Liver (tissue), 9 donors: Measurements from ENCODE around the gene BTBD9. TPM values are rescaled to one million over a fixed set of nuclear protein-coding genes. Genes with fewer than 3 reads are reported as not detected.

ENCODE experiments used
- DNase-seq: peaks from one replicate; pipeline ENCODE4 v3.0.0-alpha.2; 2017; ENCODE audit warnings: low spot score
- H3K27ac ChIP-seq, 2 donors: one replicate each; pipeline ENCODE4 v1.7.0; 2013; ENCODE audit warnings: inconsistent platforms in 2 of 2, low read length in 2 of 2, control low read depth in 1 of 2, low read depth in 1 of 2, mild to moderate bottlenecking in 1 of 2
- H3K27me3 ChIP-seq, 4 donors: one replicate each; pipeline versions ENCODE4 v1.6.1 to v1.7.0; 2013; ENCODE audit warnings: low read length in 3 of 4, inconsistent platforms in 1 of 4, mild to moderate bottlenecking in 1 of 4, moderate library complexity in 1 of 4; ENCODE audit not compliant: control insufficient read depth in 4 of 4, insufficient read depth in 4 of 4
- H3K36me3 ChIP-seq, 4 donors: one replicate each; pipeline versions ENCODE4 v1.6.1 to v1.7.0; 2013; ENCODE audit warnings: low read length in 3 of 4, mild to moderate bottlenecking in 3 of 4, low read depth in 1 of 4, moderate library complexity in 1 of 4; ENCODE audit not compliant: control insufficient read depth in 4 of 4, insufficient read depth in 3 of 4
- H3K4me1 ChIP-seq, 4 donors: one replicate each; pipeline versions ENCODE4 v1.6.1 to v1.7.0; 2013; ENCODE audit warnings: low read length in 3 of 4, mild to moderate bottlenecking in 3 of 4, moderate library complexity in 1 of 4; ENCODE audit not compliant: control insufficient read depth in 4 of 4, insufficient read depth in 4 of 4
- H3K4me3 ChIP-seq, 3 donors: one replicate each; pipeline versions ENCODE4 v1.6.1 to v1.7.0; 2013; ENCODE audit warnings: low read length in 3 of 3, control low read depth in 1 of 3, low read depth in 1 of 3, mild to moderate bottlenecking in 1 of 3
- H3K9ac ChIP-seq, 2 donors: one replicate each; pipeline ENCODE4 v1.7.0; 2013; ENCODE audit warnings: low read length in 2 of 2, mild to moderate bottlenecking in 2 of 2, moderate library complexity in 2 of 2, control low read depth in 1 of 2, low read depth in 1 of 2
- H3K9me3 ChIP-seq, 4 donors: one replicate each; pipeline versions ENCODE4 v1.6.1 to v1.7.0; 2013; ENCODE audit warnings: low read length in 3 of 4; ENCODE audit not compliant: control insufficient read depth in 4 of 4
- ATF3 ChIP-seq: IDR thresholded peaks from 2 replicates; pipeline ENCODE4 v1.6.1; 2016; ENCODE audit warnings: antibody characterized with exemption
- CTCF ChIP-seq: fragments of 150-350 bp; IDR thresholded peaks from 2 replicates; pipeline ENCODE4 v1.5.1; 2017; ENCODE audit warnings: improper control_type of control experiment, low read depth, low read length; ENCODE audit not compliant: missing input control
- EGR1 ChIP-seq, 2 donors: IDR thresholded peaks; 2 replicates each; pipeline ENCODE4 v1.6.1; 2016 to 2018; ENCODE audit warnings: antibody characterized with exemption in 2 of 2, low read depth in 2 of 2
- GABPA ChIP-seq, 2 donors: IDR thresholded peaks in 1 of 2; conservative IDR thresholded peaks in 1 of 2; 2 replicates each; pipeline ENCODE4 v1.6.1; 2016; ENCODE audit warnings: antibody characterized with exemption in 2 of 2, mild to moderate bottlenecking in 1 of 2, moderate library complexity in 1 of 2
- HNF4A ChIP-seq, 2 donors: conservative IDR thresholded peaks; 2 replicates each; pipeline ENCODE4 v1.6.1; 2016; ENCODE audit warnings: antibody characterized with exemption in 2 of 2, mild to moderate bottlenecking in 2 of 2
- JUND ChIP-seq, 2 donors: IDR thresholded peaks; 2 replicates each; pipeline ENCODE4 v1.6.1; 2016; ENCODE audit warnings: antibody characterized with exemption in 2 of 2
- MAX ChIP-seq: IDR thresholded peaks from 2 replicates; pipeline ENCODE4 v1.6.1; 2016; ENCODE audit warnings: antibody characterized with exemption
- NR2F2 ChIP-seq: IDR thresholded peaks from 2 replicates; pipeline ENCODE4 v1.6.1; 2016; ENCODE audit warnings: antibody characterized with exemption
- RXRA ChIP-seq, 2 donors: IDR thresholded peaks; 2 replicates each; pipeline ENCODE4 v1.6.1; 2017 to 2018; ENCODE audit warnings: antibody characterized with exemption in 2 of 2, mild to moderate bottlenecking in 1 of 2
- SP1 ChIP-seq: IDR thresholded peaks from 2 replicates; pipeline ENCODE4 v1.6.1; 2018; ENCODE audit warnings: antibody characterized with exemption, mild to moderate bottlenecking
- ZBTB33 ChIP-seq: IDR thresholded peaks from 2 replicates; pipeline ENCODE4 v1.6.1; 2016; ENCODE audit warnings: antibody characterized with exemption
- WGBS: extraction: QIAGEN DNeasy Blood & Tissue Kit; methylation state at CpG from one replicate; pipeline ENCODE4 v1.1.7; 2013; 5-methylcytosine and 5-hydroxymethylcytosine counted together
- polyA plus RNA-seq, 2 donors: library from polyadenylated mRNA; stranded (reverse) in 1 of 2; unstranded in 1 of 2; fragments of 200-250 nt in 1 of 2; fragments of >200 nt in 1 of 2; fragmentation: Nextera tagmentation in 1 of 2; extraction: Ambion mirVana in 1 of 2; gene quantifications; one replicate each; pipeline versions ENCODE4 v1.2.1 to v1.2.3, GENCODE V29; 2013 to 2015
- total RNA-seq, 2 donors: library from RNA; depleted of rRNA; stranded (reverse); fragments of >200 nt; gene quantifications; one replicate each; pipeline ENCODE4 v1.2.3, GENCODE V29; 2014
- donor health status: healthy.
- donor health status: healthy.
- donor health status: healthy.
- donor health status: healthy.
- donor health status: healthy.

The BTBD9 gene
- total and polyA plus RNA-seq, 4 donors: 2.0 to 12.4 (median 5.7) TPM

- no peaks in the 10 kb centered on the region for H3K27me3 ChIP-seq
- WGBS: 89% methylated on average over 3 of the region's 3 CpGs
These were observed 108.6 kb downstream of the BTBD9 start for GRCh38 chr6:38531134-38531533.

GRCh38 chr6:38528196-38528965, 111.3 kb downstream of the BTBD9 start:
- Histone ChIP-seq H3K9me3 (peaks cover 0 to 5% (median 0%) of the 10 kb centered on the region in 4 donors), H3K36me3 (peaks cover 0 to 4% (median 0%) of the 10 kb centered on the region in 4 donors), H3K27me3 (no peaks in the 10 kb centered on the region), H3K4me1 (no peaks in the 10 kb centered on the region), H3K9ac (no peak overlapping the region), H3K27ac (no peak overlapping the region), H3K4me3 (no peak overlapping the region)
- no peak for TF ChIP-seq EGR1 (IDR thresholded peaks at IDR 0.05; ENCODE audit: low read depth in 2 of 2)
- TF ChIP-seq RXRA (IDR thresholded peaks at IDR 0.05): no peak
- TF ChIP-seq NR2F2: no peak
- no peak for TF ChIP-seq JUND (IDR thresholded peaks at IDR 0.05)
- TF ChIP-seq HNF4A (conservative IDR thresholded peaks at IDR 0.05): no peak
- no peak for TF ChIP-seq ATF3
- TF ChIP-seq SP1: no peak
- no peak for TF ChIP-seq ZBTB33
- TF ChIP-seq MAX: no peak
- DNase-seq: no peak
- 95% methylated on average over 5 of the region's 5 CpGs for WGBS

More at GRCh38 chr6:38531134-38531533, 108.6 kb downstream of the BTBD9 start:
- Histone ChIP-seq H3K27ac (no peak overlapping the region), H3K4me3 (no peak overlapping the region), H3K36me3 (peaks cover 0 to under 1% (median 0%) of the 10 kb centered on the region in 4 donors), H3K9me3 (peaks cover 0 to 4% (median 0%) of the 10 kb centered on the region in 4 donors), H3K9ac (no peak overlapping the region), H3K4me1 (no peaks in the 10 kb centered on the region)
- DNase-seq: no peak
- no peak for TF ChIP-seq GABPA (IDR thresholded peaks at IDR 0.05 in 1 of 2, conservative IDR thresholded peaks at IDR 0.05 in 1 of 2)

GRCh38 chr6:38527371-38527770, 112.4 kb downstream of the BTBD9 start:
- H3K27ac ChIP-seq: no peak overlapping the region
- WGBS: 98% methylated on average over 1 of the region's 1 CpG

More at GRCh38 chr6:38527371-38527770, 112.4 kb downstream of the BTBD9 start:
- no peaks in the 10 kb centered on the region for H3K27me3 ChIP-seq
- H3K4me1 ChIP-seq: no peaks in the 10 kb centered on the region
- no peak overlapping the region for H3K4me3 ChIP-seq
- peaks cover 0 to 4% (median 0%) of the 10 kb centered on the region in 4 donors for H3K36me3 ChIP-seq
- no peak overlapping the region for H3K9ac ChIP-seq
- DNase-seq: no peak
- H3K9me3 ChIP-seq: peaks cover 0 to 5% (median 0%) of the 10 kb centered on the region in 4 donors
- no peak for TF ChIP-seq CTCF
